NCI-H2227 (cell line): Measurements from ENCODE around the gene PDE4D.
A peak's percentile ranks its signal among the peaks of the same experiment; 100 is the strongest.
"Not testable (repeated sequence)": the region's sequence is repeated elsewhere in the genome, so short reads cannot be mapped to it uniquely, and the experiment has no call there.

ENCODE experiments used
- DNase-seq: peaks from one replicate; lab custom pipeline; 2025; ENCODE audit not compliant: unreplicated experiment; lab: John Stamatoyannopoulos, UW

The PDE4D gene

DNA sequence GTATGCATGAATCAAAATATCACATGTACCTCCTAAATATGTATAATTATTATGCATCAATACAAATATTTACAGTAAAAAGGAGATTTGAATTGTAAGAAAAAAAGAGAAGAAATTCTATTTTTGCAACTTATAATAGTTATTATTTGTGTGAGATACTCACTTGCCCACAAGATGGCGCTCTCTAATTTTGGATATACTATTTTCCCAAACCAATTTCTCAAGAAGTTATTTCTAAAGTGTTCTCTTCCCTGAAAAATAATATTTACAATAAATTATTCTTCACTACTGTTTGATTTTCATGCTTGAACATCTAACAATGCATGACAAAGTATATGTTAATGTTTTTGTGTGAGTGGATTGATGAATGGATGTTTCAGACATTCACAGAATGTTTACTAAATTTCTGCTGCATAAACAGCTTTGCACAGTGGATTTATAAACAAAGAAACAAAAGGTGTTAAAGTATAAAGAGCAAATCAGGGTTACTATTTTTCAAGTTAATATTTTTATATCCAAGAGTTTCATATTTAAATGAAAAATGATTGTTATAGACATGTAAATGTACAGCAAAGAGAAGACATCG is 503.4 kb downstream of the PDE4D start:
- peak; percentile 28 for DNase-seq

GRCh38 chr5:59387127-59387526 is 506.4 kb downstream of the PDE4D start:
- no peak for DNase-seq

DNA sequence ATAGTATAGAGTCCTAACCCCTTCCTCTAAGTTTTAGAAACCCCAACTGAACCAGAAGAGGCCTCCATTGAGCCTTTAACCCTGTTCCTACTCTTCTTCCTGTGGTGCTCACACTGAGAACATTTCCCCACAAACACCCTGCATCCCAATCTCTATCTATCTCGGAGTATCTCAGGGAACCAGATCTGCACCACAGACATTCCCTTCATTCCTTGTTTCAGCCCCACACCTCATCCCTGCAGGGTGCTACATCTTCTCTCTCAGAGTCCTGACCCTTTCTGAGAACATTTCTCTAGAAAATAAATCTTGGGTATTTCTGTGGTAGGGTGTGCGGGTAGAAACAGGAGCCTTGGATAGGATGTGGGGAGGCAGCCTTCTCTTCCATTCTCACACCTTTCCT is 507.8 kb downstream of the PDE4D start:
- DNase-seq = no peak

- DNase-seq = peak; percentile 64
Observed at GRCh38 chr5:59380350-59380951, 513.1 kb downstream of the PDE4D start.

DNA sequence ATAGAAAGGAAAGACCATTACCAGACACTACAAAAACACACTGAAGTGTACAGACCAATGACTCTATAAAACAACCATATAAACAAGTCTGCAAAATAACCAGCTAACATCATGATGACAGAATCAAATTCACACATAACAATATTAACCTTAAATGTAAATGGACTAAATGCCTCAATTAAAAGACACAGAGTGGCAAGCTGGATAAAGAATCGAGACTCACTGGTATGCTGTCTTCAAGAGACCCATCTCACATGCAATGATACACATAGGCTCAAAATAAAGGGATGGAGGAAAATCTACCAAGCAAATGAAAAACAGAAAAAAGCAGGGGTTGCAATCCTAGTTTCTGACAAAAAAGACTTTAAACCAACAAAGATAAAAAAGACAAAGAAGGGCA is 519.5 kb downstream of the PDE4D start:
- DNase-seq = not testable (repeated sequence)

DNA sequence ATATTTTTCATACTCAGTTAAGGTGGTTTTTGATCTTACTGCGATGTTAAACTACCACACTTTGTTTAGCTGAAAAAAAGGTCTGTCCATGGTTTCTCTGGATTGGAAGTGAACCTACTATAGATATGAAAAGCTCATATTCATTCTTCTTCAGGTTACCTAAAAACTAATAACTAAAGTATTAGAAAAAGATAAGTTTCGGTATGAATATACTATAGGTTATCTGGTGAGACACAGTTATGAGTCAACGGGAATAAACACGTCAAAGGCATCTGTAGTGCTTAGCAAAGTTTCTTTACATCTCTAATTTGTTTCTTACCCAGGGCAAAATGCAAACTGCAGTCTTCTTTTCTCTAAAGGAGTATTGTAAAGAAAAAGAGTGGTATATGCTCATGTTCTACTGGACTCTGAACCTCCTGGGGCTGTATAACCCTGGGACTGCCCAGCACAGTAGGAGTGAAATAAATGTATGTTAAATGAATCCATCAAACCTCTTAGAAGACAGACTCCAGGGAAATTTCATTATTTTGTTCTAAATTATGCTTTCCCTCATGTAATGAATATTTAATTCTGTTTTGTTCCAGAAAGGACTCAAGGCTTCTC is 521.9 kb downstream of the PDE4D start:
- no peak for DNase-seq

DNA sequence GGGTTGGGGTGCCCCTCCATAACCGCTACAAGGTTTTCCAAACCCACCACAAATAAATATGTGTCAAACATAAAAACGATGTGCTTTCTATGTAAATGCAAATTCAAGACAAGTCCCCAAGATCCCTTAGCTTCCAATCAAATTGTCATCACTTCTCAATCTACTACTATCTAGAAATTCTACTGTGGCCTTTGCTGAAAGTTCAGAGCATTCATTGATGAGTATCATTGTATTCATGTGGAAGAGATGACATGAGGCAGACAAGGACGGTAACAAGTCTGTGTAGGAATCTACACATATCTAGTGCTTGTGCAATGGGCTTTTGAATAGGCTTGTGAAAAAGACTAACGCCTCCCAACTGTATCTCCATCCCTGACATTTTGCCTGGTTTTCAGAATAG is 524.6 kb downstream of the PDE4D start:
- no peak for DNase-seq

DNA sequence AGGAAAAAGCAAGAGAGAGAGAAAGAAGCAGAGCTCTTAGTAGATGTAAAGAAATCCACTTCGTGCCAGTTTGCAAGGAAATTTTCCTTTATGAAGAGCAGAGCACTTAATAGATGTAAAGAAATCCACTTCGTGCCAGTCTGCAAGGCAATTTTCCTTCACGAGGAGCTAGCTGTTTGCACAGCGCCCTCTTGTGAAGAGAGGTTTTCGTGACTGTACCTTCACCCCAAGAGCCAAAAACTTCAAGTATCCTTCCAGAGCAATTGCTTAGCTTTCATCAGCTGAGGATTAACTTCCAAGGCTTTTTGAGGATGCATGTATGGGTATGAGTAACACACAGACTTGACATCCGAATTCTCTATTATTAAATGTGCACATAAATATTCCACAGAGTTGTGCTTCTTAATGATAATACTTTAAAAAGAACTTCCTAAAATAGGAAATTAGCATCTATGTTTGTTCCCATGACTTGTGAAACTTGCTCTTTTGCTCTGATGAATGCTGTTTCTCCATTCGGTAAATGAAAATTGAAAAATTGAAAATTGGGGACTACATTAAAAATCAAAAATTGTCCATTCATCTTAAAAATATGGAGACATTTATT is 525.6 kb downstream of the PDE4D start:
- peak; percentile 58 for DNase-seq

- DNase-seq = no peak
Observed at GRCh38 chr5:59366784-59367183, 526.7 kb downstream of the PDE4D start.

- DNase-seq = no peak
Observed at GRCh38 chr5:59362438-59362837, 531.1 kb downstream of the PDE4D start.

- DNase-seq = no peak
Observed at GRCh38 chr5:59361454-59361853, 532.1 kb downstream of the PDE4D start.

- DNase-seq = no peak
Observed at GRCh38 chr5:59360130-59360555, 533.4 kb downstream of the PDE4D start.

DNA sequence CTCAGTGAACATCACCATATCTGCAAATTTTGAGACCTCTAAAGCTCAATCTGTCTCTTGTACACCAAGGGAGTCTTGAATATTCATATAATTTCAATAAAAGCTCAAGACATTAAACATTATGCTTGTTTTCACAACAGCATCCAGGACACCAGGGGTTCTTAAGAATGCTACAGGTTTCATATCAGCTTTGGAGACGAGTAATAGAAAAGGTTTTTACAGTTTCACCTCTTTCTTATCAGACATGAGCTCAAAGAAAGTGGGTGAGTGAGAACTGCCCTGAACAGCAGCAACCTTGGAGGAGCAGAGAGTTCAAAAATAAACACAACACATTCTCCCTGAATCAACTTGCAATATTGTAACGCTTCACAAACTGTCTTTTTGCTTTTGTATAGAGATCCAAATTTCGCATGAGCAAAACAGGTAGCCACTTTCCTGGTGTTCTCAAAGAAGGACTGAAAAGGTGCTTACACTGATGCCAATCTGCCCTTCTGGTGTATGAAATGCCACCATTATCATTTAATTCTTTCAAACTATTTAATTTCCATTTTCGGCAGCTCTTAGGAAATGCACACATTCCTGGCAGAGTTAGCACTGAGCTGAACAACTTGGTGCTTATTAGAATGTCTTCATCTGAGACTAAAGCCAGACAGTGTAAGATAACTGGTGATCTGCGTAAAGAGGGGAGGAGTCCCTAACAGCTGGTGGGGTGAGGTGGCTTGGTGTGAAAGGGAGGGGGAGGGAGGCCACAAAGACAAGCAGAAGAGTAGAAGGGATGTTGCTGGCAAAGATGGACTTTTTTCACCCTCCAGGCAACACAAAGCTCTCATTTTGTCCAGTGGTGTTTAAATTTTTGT is 535.3 kb downstream of the PDE4D start:
- DNase-seq = no peak

GRCh38 chr5:59357381-59357977 is 536.0 kb downstream of the PDE4D start:
- peak; percentile 58 for DNase-seq

- DNase-seq = no peak
Observed at GRCh38 chr5:59356813-59357380, 536.6 kb downstream of the PDE4D start.

DNA sequence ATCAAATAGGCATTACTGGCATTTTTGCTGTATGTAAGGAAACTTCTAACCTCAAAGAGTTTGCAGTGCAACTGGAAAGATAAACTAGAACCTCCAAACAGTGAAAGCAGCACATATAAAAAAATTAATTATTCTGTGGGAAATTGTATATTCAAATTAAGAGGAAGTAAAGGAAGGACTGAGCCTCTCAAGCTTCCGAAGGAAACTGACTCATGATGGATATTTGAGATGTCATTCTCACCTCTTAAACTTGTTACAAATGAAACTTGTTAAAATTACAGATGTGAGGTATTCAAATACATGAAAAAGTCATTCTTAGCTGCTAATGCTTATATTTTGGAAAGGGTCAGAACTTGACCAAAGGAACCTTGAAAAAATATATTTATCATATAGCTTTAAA is 538.7 kb downstream of the PDE4D start:
- DNase-seq = no peak

GRCh38 chr5:59354274-59354673 is 539.3 kb downstream of the PDE4D start:
- no peak for DNase-seq

DNA sequence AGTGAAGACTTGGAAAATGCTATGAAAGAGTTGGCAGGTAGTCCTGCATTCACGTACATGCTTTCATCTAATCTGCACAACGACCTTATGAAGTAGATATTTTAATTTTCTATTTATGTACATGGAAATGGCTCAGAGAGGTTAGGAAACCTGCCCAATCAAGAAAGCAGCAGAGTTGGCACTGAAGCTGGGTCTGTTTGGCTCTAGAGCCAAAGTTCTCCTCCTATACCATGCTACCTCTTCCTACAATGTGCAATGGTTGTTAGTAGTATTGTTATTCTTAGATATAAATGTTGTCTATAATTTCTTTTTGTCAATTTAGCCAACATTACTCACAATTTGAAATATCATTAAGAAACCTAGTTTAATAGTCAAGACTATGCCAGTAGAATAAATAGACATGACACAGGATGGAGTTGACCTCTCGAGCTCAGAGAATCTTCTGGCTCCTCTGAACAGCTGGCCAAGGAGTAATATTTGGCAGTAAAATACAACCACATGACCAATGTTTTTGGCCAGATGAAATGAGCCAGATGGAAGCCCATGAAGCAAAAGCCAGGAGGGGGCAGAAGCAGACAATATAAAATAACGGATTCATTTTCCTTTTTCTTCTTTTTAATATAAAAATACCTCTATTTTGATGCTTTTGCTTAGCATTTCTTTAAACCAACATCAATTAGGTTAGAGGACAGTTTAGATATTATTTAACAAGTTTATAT is 542.3 kb downstream of the PDE4D start:
- no peak for DNase-seq

DNA sequence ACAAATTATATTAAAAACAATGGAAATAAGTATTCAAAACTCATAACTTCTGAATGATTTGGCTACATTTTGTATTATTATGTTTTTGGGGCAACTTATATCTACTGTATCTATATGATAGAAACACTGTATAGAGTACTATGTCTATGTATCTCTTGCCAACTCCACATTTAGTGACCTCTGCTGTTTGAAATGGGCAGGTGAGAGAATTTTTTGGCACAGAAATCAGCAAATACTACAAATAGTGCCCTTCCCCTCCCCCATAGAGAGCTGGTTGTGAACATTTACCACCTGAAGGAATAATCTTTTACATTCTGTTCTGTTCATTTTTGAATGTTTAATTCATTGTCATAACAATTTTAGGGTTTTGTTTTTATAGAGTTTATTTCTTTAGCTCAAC is 545.3 kb downstream of the PDE4D start:
- DNase-seq = no peak

GRCh38 chr5:59346982-59347381 is 546.5 kb downstream of the PDE4D start:
- no peak for DNase-seq
